Progenitor cell of endocrine pancreas (in vitro differentiated cells): ENCODE results near the gene TRAF3IP3. TPM values are rescaled to one million over a fixed set of nuclear protein-coding genes. Genes with fewer than 3 reads are reported as not detected.
"Not testable (repeated sequence)": the region's sequence is repeated elsewhere in the genome, so short reads cannot be mapped to it uniquely, and the experiment has no call there.

Experiments used
- DNase-seq: peaks from one replicate; pipeline ENCODE4 v3.0.0; 2021; ENCODE audit warnings: low spot score; ENCODE audit not compliant: unreplicated experiment
- H3K27ac Mint-ChIP-seq: 2 replicates; pipeline ENCODE4 v1.8.0; 2021; ENCODE audit warnings: mild to moderate bottlenecking, moderate library complexity, mixed read lengths
- H3K27me3 Mint-ChIP-seq: 2 replicates; pipeline ENCODE4 v1.8.0; 2021; ENCODE audit warnings: mixed read lengths
- H3K36me3 Mint-ChIP-seq: 2 replicates; pipeline ENCODE4 v1.8.0; 2022; ENCODE audit warnings: mixed read lengths; ENCODE audit not compliant: insufficient read depth
- H3K4me1 Mint-ChIP-seq: 2 replicates; pipeline ENCODE4 v1.8.0; 2021; ENCODE audit warnings: low read depth, mixed read lengths
- H3K4me3 Mint-ChIP-seq: 2 replicates; pipeline ENCODE4 v1.8.0; 2021; ENCODE audit warnings: low read depth, mild to moderate bottlenecking, moderate library complexity, mixed read lengths
- H3K9me3 Mint-ChIP-seq: 2 replicates; pipeline ENCODE4 v1.8.0; 2021; ENCODE audit warnings: low read depth, mixed read lengths
- CTCF ChIP-seq: fragments of 200-600 bp; sonication (generic); IDR thresholded peaks from one replicate; pipeline ENCODE4 v1.5.0; 2021; ENCODE audit warnings: antibody characterized with exemption, mild to moderate bottlenecking; ENCODE audit not compliant: unreplicated experiment
- total RNA-seq: library from RNA; stranded (reverse); gene quantifications from 2 replicates; pipeline ENCODE4 v1.2.1, GENCODE V29; 2021

The TRAF3IP3 gene
- total RNA-seq, 1 donor from 2014 or later, result not detected

GRCh38 chr1:209786146-209786545 is 30.3 kb downstream of the TRAF3IP3 start:
- TF ChIP-seq CTCF, result no peak
- H3K36me3 Mint-ChIP-seq, result peaks cover 37% of the 10 kb centered on the region
- H3K27me3 Mint-ChIP-seq, result no peaks in the 10 kb centered on the region
- no peak for DNase-seq
- no peak overlapping the region for H3K4me3 Mint-ChIP-seq
- peaks cover 12% of the 10 kb centered on the region for H3K4me1 Mint-ChIP-seq
- H3K27ac Mint-ChIP-seq, result no peak overlapping the region
- H3K9me3 Mint-ChIP-seq, result no peaks in the 10 kb centered on the region

- H3K27me3 Mint-ChIP-seq, result no peaks in the 10 kb centered on the region
- peaks cover 12% of the 10 kb centered on the region for H3K4me1 Mint-ChIP-seq
- no peak overlapping the region for H3K27ac Mint-ChIP-seq
- H3K36me3 Mint-ChIP-seq, result peaks cover 43% of the 10 kb centered on the region
- no peaks in the 10 kb centered on the region for H3K9me3 Mint-ChIP-seq
- no peak overlapping the region for H3K4me3 Mint-ChIP-seq
- DNase-seq, result no peak
- TF ChIP-seq CTCF, result no peak
Measured at GRCh38 chr1:209787551-209787950, 31.7 kb downstream of the TRAF3IP3 start.

- H3K9me3 Mint-ChIP-seq, result no peaks in the 10 kb centered on the region
- no peak for DNase-seq
- no peak overlapping the region for H3K4me3 Mint-ChIP-seq
- H3K36me3 Mint-ChIP-seq, result peaks cover 55% of the 10 kb centered on the region
- H3K27me3 Mint-ChIP-seq, result no peaks in the 10 kb centered on the region
- no peak overlapping the region for H3K27ac Mint-ChIP-seq
- no peak for TF ChIP-seq CTCF
- H3K4me1 Mint-ChIP-seq, result peaks cover 2% of the 10 kb centered on the region
Measured at GRCh38 chr1:209789245-209789644, 33.4 kb downstream of the TRAF3IP3 start.

- DNase-seq, result no peak
- Mint-ChIP-seq H3K4me3 (no peak overlapping the region), H3K36me3 (peaks cover 56% of the 10 kb centered on the region), H3K9me3 (no peaks in the 10 kb centered on the region), H3K4me1 (no peaks in the 10 kb centered on the region), H3K27ac (no peak overlapping the region), H3K27me3 (no peaks in the 10 kb centered on the region)
- no peak for TF ChIP-seq CTCF
Measured at GRCh38 chr1:209790286-209791193, 34.7 kb downstream of the TRAF3IP3 start.

- no peak for DNase-seq
- TF ChIP-seq CTCF, result no peak
- no peaks in the 10 kb centered on the region for H3K4me1 Mint-ChIP-seq
- no peak overlapping the region for H3K4me3 Mint-ChIP-seq
- H3K27me3 Mint-ChIP-seq, result no peaks in the 10 kb centered on the region
- H3K27ac Mint-ChIP-seq, result no peak overlapping the region
- no peaks in the 10 kb centered on the region for H3K9me3 Mint-ChIP-seq
- peaks cover 55% of the 10 kb centered on the region for H3K36me3 Mint-ChIP-seq
Measured at GRCh38 chr1:209791920-209792319, 36.1 kb downstream of the TRAF3IP3 start.

- not testable (repeated sequence) for H3K4me3 Mint-ChIP-seq, H3K27me3 Mint-ChIP-seq, H3K4me1 Mint-ChIP-seq, H3K9me3 Mint-ChIP-seq, DNase-seq
- Mint-ChIP-seq H3K27ac (peak overlapping the region; percentile 45), H3K36me3 (peaks cover 50% of the 10 kb centered on the region)
Measured at GRCh38 chr1:209793711-209794110, 37.9 kb downstream of the TRAF3IP3 start.
